Hematopoietic multipotent progenitor cell treated with erythropoietin and hydrocortisone succinate and interleukin-3 and kit ligand, for 6 days (in vitro differentiated cells): Measurements from ENCODE around the gene SUCLG2.

ENCODE experiments used
- DNase-seq: peaks from one replicate; pipeline ENCODE4 v3.0.0-alpha.2; 2015

Gene SUCLG2

GRCh38 chr3:67497746-67498145 is 156.7 kb downstream of the SUCLG2 start:
- DNase-seq = no peak

DNA sequence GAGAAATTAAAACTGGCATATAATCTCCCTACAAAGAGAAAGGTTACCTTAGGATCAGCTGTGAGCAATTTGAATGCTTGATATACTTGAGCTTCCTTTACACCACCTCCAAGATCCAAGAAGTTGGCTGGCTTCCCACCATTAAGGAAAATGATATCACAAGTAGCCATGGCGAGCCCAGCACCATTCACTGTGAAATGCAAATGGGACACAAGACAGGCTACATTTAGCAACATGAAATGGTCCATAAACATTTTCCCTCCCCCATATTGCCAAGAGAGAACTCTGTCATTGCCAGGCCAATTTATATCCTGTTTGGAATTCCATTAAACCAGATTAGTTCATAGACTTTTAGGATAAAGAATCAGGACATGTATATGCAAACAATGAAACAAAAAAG is 158.7 kb downstream of the SUCLG2 start:
- no peak for DNase-seq

DNA sequence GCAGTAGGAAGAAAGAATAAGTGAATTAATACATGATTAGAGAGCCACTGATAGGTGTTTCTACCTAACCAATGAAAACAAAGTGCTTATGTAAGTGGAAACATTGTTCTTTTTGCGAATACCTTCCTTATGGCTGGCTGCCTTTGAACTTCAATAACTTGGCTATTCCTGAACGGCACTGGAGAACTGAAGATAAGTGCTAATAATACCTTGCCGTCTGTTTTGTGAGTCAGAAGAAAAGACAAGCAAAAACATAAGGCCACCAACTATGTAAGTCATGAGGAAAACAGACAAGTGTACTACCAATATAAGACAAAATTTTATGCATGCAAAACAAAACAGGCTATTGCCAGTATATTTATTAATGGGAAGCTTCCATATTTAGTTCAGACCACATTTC is 160.6 kb downstream of the SUCLG2 start:
- DNase-seq = no peak

DNA sequence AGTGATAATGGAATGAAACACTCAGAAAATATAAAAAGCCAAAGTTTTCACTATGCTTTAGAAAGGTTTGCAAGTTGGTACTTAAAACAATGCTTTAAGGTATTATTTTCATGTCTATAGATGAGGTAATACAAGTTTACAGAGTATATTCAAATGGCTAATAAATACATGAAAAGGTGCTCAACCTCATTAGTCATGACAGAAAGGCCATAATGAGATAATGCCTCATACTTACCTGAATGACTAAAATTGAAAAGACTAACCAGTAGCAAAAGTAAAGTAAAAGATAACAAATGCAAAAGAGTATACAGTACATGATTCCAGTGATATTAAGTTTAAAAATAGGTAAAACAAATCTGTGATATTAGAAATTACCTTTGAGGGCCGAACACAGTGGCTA is 163.8 kb downstream of the SUCLG2 start:
- no peak for DNase-seq

DNA sequence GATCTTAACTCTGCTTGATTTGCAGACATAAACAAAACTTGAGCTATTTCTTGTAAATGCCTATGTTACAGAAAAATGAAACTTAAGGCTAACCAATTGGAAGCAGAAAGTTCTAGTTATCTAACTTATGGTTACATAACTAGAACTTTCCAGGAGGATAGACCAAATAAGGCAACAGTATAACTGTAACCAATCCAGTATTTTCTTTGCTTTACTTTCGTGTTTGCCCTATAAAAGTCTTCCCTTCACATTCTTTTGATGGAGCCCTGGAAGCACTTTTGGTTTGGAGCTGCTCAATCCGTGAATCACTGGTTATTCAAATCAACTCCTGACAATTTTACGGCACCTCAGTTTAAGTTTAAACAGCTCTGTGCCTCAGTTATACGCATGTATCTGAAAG is 164.6 kb downstream of the SUCLG2 start:
- DNase-seq = no peak

- no peak for DNase-seq
Observed at GRCh38 chr3:67487564-67488114, 166.8 kb downstream of the SUCLG2 start.

DNA sequence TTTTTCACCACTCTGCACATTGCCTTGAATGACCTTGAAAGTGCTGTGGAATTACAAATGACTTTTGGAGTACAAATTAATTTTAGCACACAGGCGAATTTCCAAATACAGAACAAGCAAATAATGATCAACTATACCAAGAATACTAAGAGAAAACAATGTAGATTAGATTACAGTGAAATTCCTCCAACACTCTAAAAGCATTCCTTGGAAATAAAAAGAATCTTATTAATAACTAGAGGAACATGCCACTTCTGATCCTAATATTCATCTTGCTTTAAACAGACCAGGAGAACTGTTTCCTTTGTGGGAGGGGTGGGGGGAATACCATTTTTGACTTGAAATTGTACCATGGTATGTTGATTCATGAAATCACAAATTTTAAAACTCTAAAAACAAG is 167.5 kb downstream of the SUCLG2 start:
- DNase-seq = no peak

DNA sequence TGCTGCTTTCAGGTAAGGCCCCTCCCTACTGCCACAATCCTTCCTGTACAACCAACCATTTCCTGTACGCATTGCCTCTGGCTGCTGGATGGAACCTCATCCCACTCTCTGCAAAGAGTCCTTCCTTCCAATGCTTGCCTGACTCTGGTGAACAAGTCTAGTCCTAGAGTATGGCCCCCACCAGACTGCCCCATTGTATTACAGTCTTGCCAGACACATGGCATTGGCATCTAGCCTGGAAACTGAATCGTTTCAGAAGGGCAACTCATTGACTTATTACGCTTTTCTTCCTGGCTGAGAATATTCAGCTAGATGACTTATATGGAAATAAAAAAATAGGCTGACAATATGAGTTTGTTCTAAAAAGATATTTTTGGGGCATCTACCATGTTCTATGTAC is 170.3 kb downstream of the SUCLG2 start:
- no peak for DNase-seq

GRCh38 chr3:67481126-67481525 is 173.3 kb downstream of the SUCLG2 start:
- DNase-seq = peak; percentile 5

GRCh38 chr3:67478423-67478822 is 176.0 kb downstream of the SUCLG2 start:
- DNase-seq = no peak

- no peak for DNase-seq
Observed at GRCh38 chr3:67474311-67474710, 180.1 kb downstream of the SUCLG2 start.

DNA sequence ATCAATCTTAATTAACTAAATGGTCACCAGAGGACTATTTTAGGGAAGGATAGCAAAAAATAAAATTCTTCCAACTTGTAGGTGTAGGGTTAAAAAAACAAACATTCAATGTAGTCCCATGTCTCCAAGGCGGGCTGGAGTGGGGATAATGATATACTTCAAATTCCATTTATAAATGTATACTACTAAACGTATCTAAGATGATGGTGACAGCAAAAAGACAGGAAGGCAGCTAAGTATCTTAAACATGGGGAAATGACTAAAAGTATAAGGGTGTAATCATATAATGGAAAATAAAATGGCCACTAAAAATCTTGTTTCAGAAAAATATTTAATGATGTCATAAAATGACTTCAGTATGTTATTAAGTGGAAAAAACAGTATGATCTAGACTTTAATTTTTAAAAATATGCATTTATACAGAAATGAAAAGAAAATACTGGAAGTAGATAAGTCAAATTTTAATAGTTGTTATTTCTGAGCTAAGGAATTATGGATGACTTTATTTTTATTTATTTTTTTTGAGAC is 181.7 kb downstream of the SUCLG2 start:
- DNase-seq = no peak

DNA sequence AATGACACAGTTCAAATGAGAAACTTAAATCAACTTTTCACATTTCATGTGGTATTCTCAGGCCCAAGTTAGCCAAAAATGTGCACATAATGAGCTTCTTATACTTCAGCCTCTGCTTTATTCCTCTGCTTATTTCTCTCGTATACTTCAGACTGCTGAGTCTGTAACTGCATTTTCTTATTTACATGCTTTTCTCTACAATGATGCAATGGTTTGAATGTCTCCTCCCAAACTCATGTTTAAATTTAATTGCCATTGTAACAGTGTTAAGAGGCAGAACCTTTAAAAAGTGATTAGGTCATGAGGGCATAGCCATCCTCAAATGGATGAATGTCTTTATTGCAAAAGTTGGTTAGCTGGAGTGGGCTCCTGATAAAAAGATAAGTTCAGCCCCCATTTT is 184.2 kb downstream of the SUCLG2 start:
- DNase-seq = no peak

GRCh38 chr3:67468511-67468910 is 185.9 kb downstream of the SUCLG2 start:
- no peak for DNase-seq

DNA sequence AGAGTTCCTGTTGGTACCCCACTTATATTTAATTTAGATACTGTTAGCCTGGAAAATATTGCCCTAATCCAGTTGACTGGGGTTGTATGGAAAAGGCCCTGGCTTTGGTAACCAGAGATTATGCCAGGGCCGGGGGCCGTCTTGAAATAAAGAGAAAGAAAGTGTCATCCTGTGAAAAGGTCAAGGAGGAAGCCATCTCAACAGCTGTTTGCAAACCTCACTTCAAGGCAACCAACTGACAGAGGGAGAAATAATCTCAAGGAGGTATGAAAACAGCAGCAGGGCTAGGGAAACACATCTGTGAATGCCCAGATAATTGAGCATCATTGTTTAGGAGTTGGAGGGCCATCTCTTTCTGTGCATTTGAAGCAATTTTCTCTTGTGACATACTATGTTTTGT is 190.8 kb downstream of the SUCLG2 start:
- DNase-seq = no peak

GRCh38 chr3:67462187-67462586 is 192.2 kb downstream of the SUCLG2 start:
- no peak for DNase-seq

GRCh38 chr3:67461667-67462142 is 192.7 kb downstream of the SUCLG2 start:
- no peak for DNase-seq

DNA sequence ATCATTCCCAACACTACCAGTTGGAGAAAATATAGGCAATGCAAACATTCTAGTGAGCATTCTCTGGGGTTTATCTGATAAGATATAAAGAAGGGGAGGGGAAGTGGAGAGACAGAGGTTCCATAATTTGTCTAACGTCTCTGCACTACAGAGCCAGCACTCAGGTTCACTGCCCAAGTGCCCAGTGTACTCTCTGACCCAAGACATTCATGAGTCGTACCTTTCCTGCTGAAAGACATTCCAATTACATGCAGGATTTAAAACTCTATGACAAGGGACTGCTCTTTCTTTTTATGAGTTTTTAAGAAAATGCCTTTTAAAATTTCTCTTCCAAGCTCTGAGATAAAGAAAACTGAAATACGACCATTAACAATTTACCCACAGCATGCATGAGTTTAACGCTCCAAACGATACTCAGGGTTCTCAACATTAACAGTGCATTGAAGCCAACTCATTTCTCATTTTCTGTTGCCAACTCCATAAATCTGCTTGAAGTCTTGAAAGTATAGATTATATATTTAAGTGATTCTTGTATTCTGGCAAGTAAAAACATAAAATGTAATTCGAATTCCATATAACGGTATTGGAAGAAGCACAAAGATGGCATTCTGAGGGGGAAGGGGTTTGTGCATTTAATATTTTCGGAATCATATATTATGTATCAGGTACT is 193.4 kb downstream of the SUCLG2 start:
- no peak for DNase-seq

- no peak for DNase-seq
Observed at GRCh38 chr3:67459796-67460195, 194.6 kb downstream of the SUCLG2 start.

- DNase-seq = no peak
Observed at GRCh38 chr3:67458896-67459530, 195.4 kb downstream of the SUCLG2 start.

DNA sequence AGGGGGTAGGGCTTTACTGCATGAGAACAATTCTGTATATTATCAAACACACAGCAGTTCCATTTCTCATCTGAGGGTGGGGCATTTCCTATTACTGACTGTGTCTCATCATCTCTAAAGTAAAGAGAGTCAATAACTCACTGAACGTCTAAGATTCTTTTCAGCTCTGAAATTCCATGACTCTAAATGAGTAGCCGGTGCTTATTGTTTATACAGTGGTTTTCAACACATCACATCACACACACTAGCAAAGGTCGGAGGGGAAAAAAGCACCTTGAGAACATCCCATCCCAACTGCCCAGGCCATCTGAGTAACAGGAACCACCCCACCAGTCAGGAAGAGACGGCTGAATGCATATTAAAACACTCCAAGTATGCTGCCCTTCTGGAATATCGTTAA is 196.0 kb downstream of the SUCLG2 start:
- DNase-seq = no peak

GRCh38 chr3:67453628-67454027 is 200.8 kb downstream of the SUCLG2 start:
- no peak for DNase-seq

DNA sequence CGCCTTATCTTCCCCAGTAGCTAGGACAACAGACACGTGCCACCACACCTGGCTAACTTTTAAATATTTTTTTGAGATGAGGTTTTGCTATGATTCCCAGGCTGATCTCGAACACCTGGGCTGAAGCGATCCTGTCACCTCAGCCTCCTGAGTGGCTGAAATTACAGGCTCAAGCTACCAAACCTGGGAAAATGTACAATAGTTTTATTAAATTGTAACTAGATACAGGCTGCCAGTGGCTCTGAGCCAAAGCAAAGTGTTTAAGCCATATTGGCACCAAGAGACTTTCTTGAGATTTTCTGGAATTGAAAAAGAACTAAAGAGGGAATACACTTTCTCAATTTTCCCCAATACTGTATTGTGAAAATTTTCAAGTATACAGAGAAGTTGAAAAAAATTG is 204.3 kb downstream of the SUCLG2 start:
- DNase-seq = no peak

DNA sequence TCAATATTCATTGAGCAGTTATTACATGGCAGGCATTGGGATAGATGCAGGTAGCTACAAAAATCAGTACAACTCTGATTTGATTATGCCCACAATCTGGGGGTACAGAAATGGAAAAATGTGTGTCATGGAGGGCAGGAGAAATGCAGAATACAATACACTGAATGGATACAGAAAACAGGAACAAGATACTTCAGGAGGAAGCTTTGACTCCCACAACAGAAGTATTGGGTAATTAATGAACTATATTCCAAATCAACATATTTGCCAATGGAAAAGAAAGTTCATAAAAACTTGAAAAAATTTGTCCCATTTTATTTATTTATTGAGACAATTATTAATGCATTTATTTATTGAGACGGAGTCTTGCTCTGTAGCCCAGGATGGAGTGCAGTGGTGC is 207.0 kb downstream of the SUCLG2 start:
- no peak for DNase-seq
